Measurements from ENCODE around the gene RBPJ.

GRCh38 chr4:26433556-26433955, 112.7 kb downstream of the RBPJ start:
- TF ChIP-seq CTCF (IDR thresholded peaks at IDR 0.05): no peak
- TF ChIP-seq POLR2A (IDR thresholded peaks at IDR 0.05): no peak

Measured in body of pancreas (tissue), 4 donors.